Endothelial cell of umbilical vein (primary cell): ENCODE results near the gene SLIT1. TPM values are rescaled to one million over a fixed set of nuclear protein-coding genes. Genes with fewer than 3 reads are reported as not detected.

Source experiments
- BruUV-seq: library from RNA; stranded (reverse); fragments of 400-500 nt; replicated peaks from 2 replicates; lab custom pipeline; 2021; lab: Mats Ljungman, UMichigan
- CTCF ChIA-PET: fragments of 300-600, 350-600 bp; sonication (Branson Sonifier 250); formaldehyde crosslinking; loops from one replicate; lab custom pipeline; 2021; ENCODE audit warnings: antibody characterized with exemption, inconsistent platforms; lab: Charles Lee
- POLR2A ChIA-PET: fragments of 300-600, 350-600 bp; sonication (Branson Sonifier 250); formaldehyde crosslinking; loops from one replicate; lab custom pipeline; 2021; ENCODE audit warnings: antibody characterized with exemption, inconsistent platforms; lab: Charles Lee
- DNase-seq: peaks from one replicate; pipeline ENCODE4 v3.0.0-alpha.2; 2011; ENCODE audit warnings: low read depth, low spot score
- FAIRE-seq: peaks from 2 replicates; lab custom pipeline; 2011; peaks lifted over from hg19 to GRCh38; lab: Jason Lieb, UNC
- H2AFZ ChIP-seq: 2 replicates; pipeline ENCODE4 v1.6.0; 2012; ENCODE audit warnings: low read depth, low read length, control low read depth, inconsistent platforms
- H3K27ac ChIP-seq: 2 replicates; pipeline ENCODE4 v1.5.1; 2011; ENCODE audit warnings: low read depth, mild to moderate bottlenecking, control low read depth, low read length, moderate library complexity; ENCODE audit not compliant: insufficient read depth
- H3K27me3 ChIP-seq, 2 experiments: 2 replicates each; pipeline versions ENCODE4 v1.6.0 to v1.6.1; 2011; ENCODE audit warnings: low read length in 2 of 2, mixed read lengths in 1 of 2; ENCODE audit not compliant: control insufficient read depth in 2 of 2, insufficient read depth in 2 of 2
- H3K36me3 ChIP-seq, 2 experiments: 2 replicates in 1 of 2; 3 replicates in 1 of 2; pipeline ENCODE4 v1.5.1; 2011; ENCODE audit warnings: low read length in 2 of 2, mild to moderate bottlenecking in 1 of 2, moderate library complexity in 1 of 2; ENCODE audit not compliant: control insufficient read depth in 2 of 2, insufficient read depth in 2 of 2; ENCODE audit errors: extremely low read depth in 1 of 2
- H3K4me1 ChIP-seq: 3 replicates; pipeline ENCODE4 v1.5.1; 2011; ENCODE audit warnings: mild to moderate bottlenecking, low read length; ENCODE audit not compliant: control insufficient read depth, insufficient read depth; ENCODE audit errors: extremely low read depth
- H3K4me2 ChIP-seq: 2 replicates; pipeline ENCODE4 v1.6.1; 2011; ENCODE audit warnings: low read length, control low read depth, mixed read lengths; ENCODE audit not compliant: insufficient read depth
- H3K4me3 ChIP-seq, 3 experiments: fragments of 200-600 bp in 1 of 3; sonication (generic), shearing (Covaris generic) in 1 of 3; replicated peaks in 1 of 3; 2 replicates each; pipeline ENCODE4 v1.5.1; 2011 to 2016; ENCODE audit warnings: control low read depth in 3 of 3, low read length in 3 of 3, mild to moderate bottlenecking in 2 of 3, inconsistent platforms in 1 of 3, low read depth in 1 of 3, moderate library complexity in 1 of 3; ENCODE audit not compliant: insufficient read depth in 1 of 3
- H3K79me2 ChIP-seq: 2 replicates; pipeline ENCODE4 v1.6.0; 2012; ENCODE audit warnings: low read length, inconsistent platforms; ENCODE audit not compliant: control insufficient read depth, insufficient read depth
- H3K9ac ChIP-seq: replicated peaks from 2 replicates; pipeline ENCODE3; 2011; ENCODE audit warnings: low read length, control low read depth; ENCODE audit not compliant: insufficient read depth; ENCODE audit errors: extremely low read depth
- H3K9me1 ChIP-seq: replicated peaks from 3 replicates; pipeline ENCODE4 v1.6.0; 2011; ENCODE audit warnings: mild to moderate bottlenecking, low read length; ENCODE audit not compliant: control insufficient read depth, insufficient read depth; ENCODE audit errors: extremely low read depth
- H3K9me3 ChIP-seq: replicated peaks from 2 replicates; pipeline ENCODE4 v1.5.1; 2012; ENCODE audit warnings: low read length, inconsistent platforms; ENCODE audit not compliant: control insufficient read depth, insufficient read depth
- H4K20me1 ChIP-seq: replicated peaks from 2 replicates; pipeline ENCODE3; 2011; ENCODE audit warnings: mild to moderate bottlenecking, low read length; ENCODE audit not compliant: control insufficient read depth, insufficient read depth; ENCODE audit errors: extremely low read depth
- EZH2 ChIP-seq: IDR thresholded peaks from 2 replicates; pipeline ENCODE4 v1.6.1; 2012; ENCODE audit warnings: borderline replicate concordance, low read depth, mild to moderate bottlenecking, moderate library complexity, low read length, inconsistent platforms; ENCODE audit not compliant: severe bottlenecking
- FOS ChIP-seq: IDR thresholded peaks from 2 replicates; pipeline ENCODE4 v1.6.1; 2011; ENCODE audit warnings: mild to moderate bottlenecking, low read length, moderate library complexity, borderline replicate concordance; ENCODE audit not compliant: insufficient read depth
- JUN ChIP-seq: IDR thresholded peaks from 2 replicates; pipeline ENCODE4 v1.6.1; 2011; ENCODE audit warnings: borderline replicate concordance, low read depth; ENCODE audit not compliant: insufficient read length, insufficient read depth
- MYC ChIP-seq: IDR thresholded peaks from one replicate; pipeline ENCODE4 v1.6.1; 2011; ENCODE audit warnings: mild to moderate bottlenecking, low read depth, low read length
- POLR2A ChIP-seq: IDR thresholded peaks from 2 replicates; pipeline ENCODE4 v1.6.1; 2012; ENCODE audit warnings: low read depth, mild to moderate bottlenecking, control low read depth, low read length
- dilution Hi-C: fragments of 300-500 bp; cut with MboI; formaldehyde crosslinking; loops from one replicate; pipeline ENCODE4 v1.15.0; 2019; ENCODE audit warnings: low sequenced_read_pairs; ENCODE audit not compliant: extremely low pct_ligation_motif_present
- intact Hi-C: fragments of 100-400 bp; cut with micrococcal nuclease; formaldehyde crosslinking; loops from one replicate; pipeline ENCODE4 v1.10.0; 2022
- polyA plus RNA-seq, 4 experiments: library from polyadenylated mRNA; depleted of rRNA in 3 of 4; stranded (reverse) in 3 of 4; unstranded in 1 of 4; fragments of >200 nt; gene quantifications; 2 replicates each; pipeline versions ENCODE4 v1.2.1 to v1.2.3, GENCODE V29; 2011 to 2012; ENCODE audit warnings: missing spikeins in 1 of 4
- total RNA-seq: library from RNA; stranded (reverse); gene quantifications from 2 replicates; pipeline ENCODE4 v1.2.3, GENCODE V29; 2021
- TF ChIP-seq, protein P1 (sequence below), 2 donors: IDR thresholded peaks; 1 replicate in 1 of 2; 2 replicates in 1 of 2; pipeline ENCODE4 v1.5.1; 2011; ENCODE audit warnings: low read length in 2 of 2, mild to moderate bottlenecking in 2 of 2, moderate library complexity in 2 of 2, control low read depth in 1 of 2, inconsistent platforms in 1 of 2, low read depth in 1 of 2; ENCODE audit not compliant: insufficient read depth in 1 of 2; ENCODE audit errors: extremely low read depth in 1 of 2

SLIT1 gene
- total and polyA plus RNA-seq, 2 donors (not counting 3 experiments of a cell fraction or from before 2014, with no cell fraction given): 0.04 to 0.20 TPM

DNA sequence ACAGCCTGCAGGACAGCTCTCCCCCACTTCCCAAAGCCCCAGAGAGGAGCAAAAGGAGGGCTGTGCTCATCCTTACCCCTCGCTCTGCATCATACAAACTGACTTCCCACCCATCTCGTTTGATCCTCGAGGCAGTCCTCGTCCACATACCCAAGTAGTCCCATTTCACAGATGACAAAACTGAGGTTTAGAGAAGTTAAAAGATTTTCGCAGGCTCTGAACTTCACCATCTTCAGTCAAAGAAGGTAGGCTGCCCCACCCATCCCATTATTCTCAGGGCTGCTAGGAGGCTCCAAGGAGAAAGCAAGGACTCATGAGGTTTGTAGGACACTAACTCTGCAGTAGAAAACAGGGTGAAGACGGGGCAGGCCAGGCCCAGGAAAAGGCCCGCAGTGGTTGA, 147.1 kb downstream of the SLIT1 start:
- ChIA-PET CTCF (interaction anchor here (1.2 to 5.8 kb wide), 13 partner anchors 10 to 398 kb away, joined by 4 to 161 read pairs (median 12); no protein-coding TSS in a partner anchor), POLR2A (no interaction called here)
- no peaks in the 10 kb centered on the region for H3K36me3 ChIP-seq
- dilution Hi-C loops: no loop called here
- intact Hi-C loops: loop anchor here (5.0 kb wide), 1 partner anchor 251 kb away; no protein-coding TSS in a partner anchor
- DNase-seq (no peak), FAIRE-seq (no peak)
- peaks cover 0 to 2% of the 10 kb centered on the region in 2 experiments for H3K27me3 ChIP-seq
- BruUV-seq: no TSS peak
- H3K79me2 ChIP-seq: no peaks in the 10 kb centered on the region
- H3K27ac ChIP-seq: no peak overlapping the region
- H3K9me3 ChIP-seq: no peaks in the 10 kb centered on the region
- no peak overlapping the region for H2AFZ ChIP-seq
- H3K4me2 ChIP-seq: no peak overlapping the region
- peaks cover 5% of the 10 kb centered on the region for H3K4me1 ChIP-seq
- H3K9ac ChIP-seq: no peak overlapping the region
- no peak overlapping the region for H3K4me3 ChIP-seq
- TF ChIP-seq POLR2A (no peak), JUN (no peak), FOS (no peak), MYC (no peak), EZH2 (no peak)
- TF ChIP-seq, protein P1, sequence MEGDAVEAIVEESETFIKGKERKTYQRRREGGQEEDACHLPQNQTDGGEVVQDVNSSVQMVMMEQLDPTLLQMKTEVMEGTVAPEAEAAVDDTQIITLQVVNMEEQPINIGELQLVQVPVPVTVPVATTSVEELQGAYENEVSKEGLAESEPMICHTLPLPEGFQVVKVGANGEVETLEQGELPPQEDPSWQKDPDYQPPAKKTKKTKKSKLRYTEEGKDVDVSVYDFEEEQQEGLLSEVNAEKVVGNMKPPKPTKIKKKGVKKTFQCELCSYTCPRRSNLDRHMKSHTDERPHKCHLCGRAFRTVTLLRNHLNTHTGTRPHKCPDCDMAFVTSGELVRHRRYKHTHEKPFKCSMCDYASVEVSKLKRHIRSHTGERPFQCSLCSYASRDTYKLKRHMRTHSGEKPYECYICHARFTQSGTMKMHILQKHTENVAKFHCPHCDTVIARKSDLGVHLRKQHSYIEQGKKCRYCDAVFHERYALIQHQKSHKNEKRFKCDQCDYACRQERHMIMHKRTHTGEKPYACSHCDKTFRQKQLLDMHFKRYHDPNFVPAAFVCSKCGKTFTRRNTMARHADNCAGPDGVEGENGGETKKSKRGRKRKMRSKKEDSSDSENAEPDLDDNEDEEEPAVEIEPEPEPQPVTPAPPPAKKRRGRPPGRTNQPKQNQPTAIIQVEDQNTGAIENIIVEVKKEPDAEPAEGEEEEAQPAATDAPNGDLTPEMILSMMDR (IDR thresholded peaks at IDR 0.05; ENCODE audit: extremely low read depth in 1 of 2, insufficient read depth in 1 of 2, low read depth in 1 of 2, low read length in 2 of 2): no peak
- H4K20me1 ChIP-seq: no peaks in the 10 kb centered on the region
- H3K9me1 ChIP-seq: no peaks in the 10 kb centered on the region
